GM19397 (cell line): ENCODE measurements around the gene RAD51B.

Experiments used
- ATAC-seq: cut with Tn5 transposase; IDR thresholded peaks from one replicate; pipeline ENCODE4 v1.9.1; 2021; ENCODE audit warnings: mild to moderate bottlenecking, moderate library complexity; ENCODE audit not compliant: unreplicated experiment

Gene RAD51B

GRCh38 chr14:68527329-68527851, 707.8 kb downstream of the RAD51B start:
- no peak for ATAC-seq

GRCh38 chr14:68528040-68528687, 708.6 kb downstream of the RAD51B start:
- no peak for ATAC-seq

DNA sequence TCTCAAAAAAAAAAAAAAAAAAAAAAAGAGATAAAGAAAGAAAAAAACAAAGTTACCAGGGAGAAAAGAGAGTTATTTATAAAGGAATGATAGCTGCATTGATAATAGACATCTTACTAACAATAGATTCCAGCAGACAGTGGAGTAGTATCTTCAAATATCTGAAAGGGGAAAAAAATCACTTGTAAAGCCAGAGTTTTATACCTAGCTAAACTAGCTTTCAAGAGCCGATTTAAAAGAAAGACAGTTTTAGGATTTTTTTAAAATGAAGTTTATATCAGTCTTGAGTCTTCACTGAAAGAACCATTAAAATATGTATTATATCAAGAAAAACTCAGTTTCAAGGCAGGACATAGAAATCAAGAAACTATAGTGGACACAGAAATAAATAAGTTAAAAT, 710.9 kb downstream of the RAD51B start:
- no peak for ATAC-seq

DNA sequence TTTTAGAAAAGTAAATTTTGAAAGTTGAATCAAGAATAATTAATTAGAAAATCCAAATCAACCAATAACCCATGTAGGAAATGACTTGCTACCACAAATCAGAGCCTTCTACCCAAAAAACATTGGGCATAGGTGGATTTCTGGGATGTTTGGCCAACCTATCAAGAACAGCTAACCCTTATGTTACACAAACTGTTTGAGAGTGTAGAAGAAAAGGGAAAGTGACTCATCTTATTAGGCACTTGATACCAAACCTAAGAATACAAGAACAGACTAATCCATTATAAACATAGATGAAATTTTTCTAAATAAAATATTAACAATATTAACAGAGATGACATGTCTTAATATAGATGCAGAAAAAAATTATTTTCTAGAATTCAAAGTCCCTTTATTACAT, 712.9 kb downstream of the RAD51B start:
- no peak for ATAC-seq

DNA sequence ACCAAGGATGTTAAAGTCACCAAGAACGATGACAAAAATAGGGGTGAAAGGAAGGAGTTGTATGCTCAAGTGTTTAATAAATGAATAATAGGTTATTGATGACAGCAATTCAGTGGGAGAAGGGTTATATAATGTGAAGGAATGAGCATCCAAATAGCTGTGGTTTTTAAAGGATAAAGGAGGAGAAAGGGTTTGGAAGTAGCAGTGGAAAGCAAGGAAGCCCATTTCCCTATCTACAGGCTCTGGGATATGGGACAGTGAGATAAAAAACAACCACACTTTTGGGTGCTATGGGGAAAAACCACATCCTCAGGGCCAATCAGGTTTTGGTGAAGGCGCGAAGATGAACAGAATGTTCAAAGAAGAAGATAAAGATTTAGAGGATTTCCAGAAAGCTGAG, 714.7 kb downstream of the RAD51B start:
- ATAC-seq, result no peak

DNA sequence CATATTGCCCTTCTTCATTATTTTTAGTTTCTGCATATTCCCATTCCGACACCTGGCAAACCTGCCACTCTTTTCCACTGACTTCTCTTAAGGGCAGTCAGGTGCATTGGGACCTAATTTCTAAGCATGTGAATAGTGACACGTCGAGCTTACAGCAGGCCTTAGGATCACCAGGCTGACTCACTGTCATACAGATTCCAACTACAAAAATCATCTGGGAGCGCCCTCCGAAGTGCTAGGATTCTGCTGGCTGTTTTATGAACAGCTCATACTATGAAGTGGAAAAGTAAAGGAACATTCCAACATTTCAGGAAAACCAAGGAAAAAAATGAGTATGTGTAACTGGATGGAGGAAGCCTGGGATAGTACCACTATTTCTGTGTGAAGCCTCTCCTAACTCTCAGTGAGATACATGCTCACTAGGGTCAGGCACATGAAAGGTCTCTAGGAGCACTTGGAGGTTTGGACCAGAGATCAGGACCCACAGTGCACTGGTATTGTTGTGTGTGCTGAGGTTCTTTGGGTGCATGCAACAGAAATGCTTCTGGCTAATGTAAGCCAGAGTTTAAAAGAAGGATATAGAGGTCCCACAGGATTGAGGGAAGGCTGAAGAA, 715.9 kb downstream of the RAD51B start:
- no peak for ATAC-seq

- ATAC-seq, result no peak
Observed at GRCh38 chr14:68536018-68536410, 716.4 kb downstream of the RAD51B start.

DNA sequence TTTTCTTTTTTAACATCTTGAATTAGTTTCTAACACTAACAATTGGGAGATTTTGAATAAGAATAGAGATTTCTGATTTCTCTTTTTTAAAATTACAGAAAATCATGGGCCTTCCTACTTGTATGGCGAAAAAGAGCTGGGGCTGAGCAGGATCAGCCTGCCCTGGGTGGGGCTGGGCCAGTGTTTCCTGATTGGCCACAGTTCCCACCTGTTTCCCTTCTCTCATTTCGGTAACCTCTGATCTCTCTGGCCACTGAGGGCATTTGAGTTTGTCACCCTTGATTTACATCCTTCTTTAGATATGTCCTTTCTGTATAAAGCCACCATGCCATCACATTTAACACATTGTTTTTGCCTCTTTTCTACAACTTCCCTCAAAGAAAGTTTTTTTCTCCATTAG, 719.1 kb downstream of the RAD51B start:
- no peak for ATAC-seq

DNA sequence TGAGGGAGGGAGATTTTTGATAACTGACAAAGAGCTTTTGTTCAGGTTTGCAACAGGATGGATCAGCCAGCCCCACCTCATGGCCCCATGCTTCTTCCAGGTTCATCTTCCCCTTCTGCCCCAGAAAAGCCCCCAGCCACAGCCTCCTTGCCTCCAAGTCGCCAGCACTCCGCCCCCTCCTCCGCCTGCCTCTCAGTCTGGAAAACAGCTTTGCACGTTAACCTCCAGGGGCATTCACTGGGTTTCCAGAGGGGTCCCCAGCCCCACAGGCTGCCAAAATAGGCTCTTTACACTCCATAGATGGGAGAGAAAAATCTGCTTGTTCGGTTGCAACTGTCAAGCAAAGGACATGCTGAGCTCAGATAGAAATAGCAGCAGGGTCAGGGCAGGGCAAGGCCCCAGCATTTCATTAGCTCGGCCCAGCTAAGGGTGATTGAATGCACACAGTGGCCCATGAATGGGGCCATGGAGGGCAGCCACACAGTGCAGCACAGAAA, 719.7 kb downstream of the RAD51B start:
- ATAC-seq, result no peak

DNA sequence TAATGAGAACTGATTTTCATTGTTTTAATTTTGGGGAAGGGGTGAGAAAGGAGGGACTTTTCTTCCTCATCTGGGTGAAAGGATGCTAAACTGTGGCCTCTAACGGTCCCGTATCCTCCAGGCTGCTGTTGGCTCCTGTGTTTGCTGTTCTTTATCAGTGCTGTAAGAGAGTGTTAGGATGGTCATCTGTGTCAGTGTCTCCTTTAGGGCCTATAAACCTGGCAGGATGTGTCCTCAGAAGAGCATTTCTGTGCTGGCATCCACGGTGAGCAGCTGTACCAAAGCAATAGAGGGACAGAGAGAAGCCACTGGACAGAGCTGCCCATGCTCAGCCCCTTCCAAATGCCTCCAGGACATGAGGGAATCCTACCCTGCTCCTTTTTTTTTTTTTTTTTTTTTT, 720.2 kb downstream of the RAD51B start:
- ATAC-seq, result no peak

DNA sequence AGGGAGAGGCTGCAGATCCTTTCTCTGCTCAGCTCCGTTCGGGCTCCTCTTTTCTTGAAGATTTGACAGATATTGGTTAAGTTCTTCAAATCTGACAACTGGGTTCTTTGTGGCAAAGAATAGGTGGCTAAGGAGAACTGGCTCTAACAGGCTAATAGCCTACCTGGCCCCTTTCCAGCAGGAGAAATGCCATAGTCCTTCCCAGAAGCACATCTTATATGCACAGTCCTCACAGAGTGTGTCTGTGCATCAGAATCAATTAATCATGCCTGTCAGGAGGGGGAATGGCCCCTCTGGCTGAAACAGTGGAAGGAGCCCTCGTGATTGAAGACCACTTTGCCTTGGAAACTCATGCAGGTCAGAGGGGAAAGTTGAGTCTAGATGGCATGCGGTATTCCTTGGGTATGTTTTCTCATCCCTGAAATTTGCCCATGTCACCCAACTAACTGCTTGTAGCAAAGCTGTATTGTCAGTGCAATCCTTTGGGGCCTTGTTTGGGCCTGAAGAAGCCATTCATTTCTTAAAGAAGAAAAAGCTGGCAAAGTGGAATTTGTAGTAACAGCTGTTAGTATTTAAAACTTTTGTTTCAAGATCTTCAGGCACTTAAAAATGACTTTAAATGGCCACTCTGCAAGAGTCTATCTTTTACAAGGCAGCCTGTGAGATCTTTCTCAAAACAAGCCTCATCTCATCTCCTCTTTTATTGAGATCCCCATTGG, 721.8 kb downstream of the RAD51B start:
- no peak for ATAC-seq

DNA sequence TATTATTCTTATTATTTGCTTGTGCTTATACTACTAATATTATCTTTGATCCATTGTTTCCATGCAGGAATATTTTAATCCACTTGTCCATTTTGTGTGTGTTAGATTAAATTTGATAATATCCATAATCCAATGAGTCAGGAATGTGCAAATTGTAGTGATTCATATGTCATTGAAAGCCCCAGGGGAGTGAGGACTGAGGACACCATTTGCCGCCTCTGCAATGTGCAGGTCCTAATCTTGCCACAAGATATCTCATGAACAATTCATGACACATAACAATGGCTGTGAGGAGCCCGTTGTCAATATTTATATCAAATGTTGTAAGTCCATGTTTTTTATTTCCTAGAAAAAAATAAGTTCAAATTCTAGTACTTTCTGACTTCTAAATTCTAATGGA, 722.8 kb downstream of the RAD51B start:
- no peak for ATAC-seq

DNA sequence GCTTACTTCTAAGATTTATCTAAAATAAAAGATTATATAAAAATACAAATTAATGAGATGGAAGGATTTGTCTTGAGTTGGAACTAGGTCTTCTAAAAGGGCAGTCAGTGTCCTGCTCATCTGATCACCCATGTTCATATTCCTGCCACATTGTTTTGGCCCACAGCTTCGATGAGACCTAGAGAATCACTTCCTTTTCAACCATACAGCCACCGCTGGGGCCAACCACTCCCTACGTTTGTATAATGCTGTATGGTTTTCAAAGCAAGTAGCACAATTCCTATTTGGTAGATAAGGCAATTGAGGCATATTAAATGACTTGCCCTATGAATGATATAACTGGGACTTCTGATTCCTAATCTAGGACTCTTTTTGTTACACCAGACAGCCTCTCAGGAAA, 723.9 kb downstream of the RAD51B start:
- ATAC-seq, result no peak

DNA sequence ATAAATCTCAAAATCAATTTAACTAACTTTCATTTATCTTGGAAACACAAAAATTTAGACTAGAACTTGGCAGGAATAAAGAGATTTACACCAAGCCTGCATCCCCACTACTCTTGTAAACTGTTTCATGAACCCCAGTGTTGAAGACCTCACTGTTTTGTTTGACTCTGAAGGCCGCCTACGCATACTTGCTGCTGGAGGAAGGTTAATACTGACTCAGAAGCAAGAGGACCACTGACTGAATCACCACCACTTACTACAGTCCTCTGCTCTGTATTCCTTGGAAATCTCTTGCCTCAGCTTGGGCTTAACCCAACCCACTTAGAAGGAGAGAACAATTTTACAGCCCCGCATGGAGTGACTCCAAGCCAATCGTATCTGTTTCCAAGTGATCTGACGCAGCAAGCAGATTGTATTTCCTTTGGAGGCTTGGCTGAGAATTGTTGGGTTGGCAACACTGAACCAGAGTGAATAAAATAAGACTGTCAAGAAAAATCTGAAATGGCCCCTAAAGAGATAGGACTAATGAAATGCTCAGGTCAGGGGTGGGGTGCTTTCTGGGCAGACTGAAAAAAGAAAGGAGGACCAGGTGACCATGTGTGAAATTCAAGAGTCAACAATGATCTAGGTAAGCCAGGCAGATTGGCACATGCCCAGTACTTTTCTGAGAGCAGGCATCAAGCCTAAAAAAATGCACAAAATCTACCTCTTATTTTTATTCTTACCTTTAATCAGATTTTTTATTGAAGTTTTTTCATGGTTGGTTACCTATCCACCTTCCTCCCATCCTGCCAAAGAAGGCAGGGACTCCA, 724.7 kb downstream of the RAD51B start:
- ATAC-seq, result no peak

DNA sequence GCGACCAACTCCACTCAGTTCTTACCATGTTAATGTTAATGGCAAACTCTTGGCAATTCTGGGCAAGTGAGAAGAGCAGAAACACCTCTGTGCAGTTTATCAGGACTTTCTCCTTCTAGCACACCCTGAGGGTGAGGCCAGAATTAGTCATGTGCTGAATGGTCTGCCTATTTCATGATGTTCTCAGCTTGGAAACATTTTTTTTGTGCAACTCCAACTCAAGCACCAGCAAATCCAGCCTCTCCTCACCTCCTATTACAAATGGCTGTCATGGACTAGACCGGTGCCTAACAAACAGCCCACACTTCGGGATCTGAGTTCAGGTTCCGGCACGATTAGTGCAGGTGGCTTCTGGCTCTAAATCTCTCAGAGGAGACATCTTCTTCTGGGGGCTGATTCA, 727.3 kb downstream of the RAD51B start:
- ATAC-seq, result no peak

- ATAC-seq, result no peak
Observed at GRCh38 chr14:68547305-68548193, 728.0 kb downstream of the RAD51B start.

- ATAC-seq, result no peak
Observed at GRCh38 chr14:68548194-68549076, 728.9 kb downstream of the RAD51B start.

GRCh38 chr14:68550338-68550715, 730.7 kb downstream of the RAD51B start:
- ATAC-seq, result no peak

- no peak for ATAC-seq
Observed at GRCh38 chr14:68551045-68551683, 731.6 kb downstream of the RAD51B start.
